BJ (cell line): Measurements from ENCODE around the gene SLC6A6. TPM values are rescaled to one million over a fixed set of nuclear protein-coding genes. Genes with fewer than 3 reads are reported as not detected.

Experiments used
- CTCF ChIA-PET: fragments of 350-600 bp; formaldehyde crosslinking; extraction: SDS; loops from one replicate; lab custom pipeline; 2021; ENCODE audit warnings: antibody characterized with exemption, inconsistent platforms; lab: Yijun Ruan, JAX
- POLR2A ChIA-PET: fragments of 300-600 bp; sonication (Branson Sonifier 250); formaldehyde crosslinking; extraction: SDS; loops from one replicate; lab custom pipeline; 2021; ENCODE audit warnings: antibody characterized with exemption; lab: Charles Lee
- DNase-seq: peaks from one replicate; pipeline ENCODE4 v3.0.0-alpha.2; 2011; ENCODE audit warnings: low read depth
- H3K27me3 ChIP-seq: 2 replicates; pipeline ENCODE4 v1.6.0; 2011; ENCODE audit warnings: low read length; ENCODE audit not compliant: control insufficient read depth, insufficient read depth
- H3K36me3 ChIP-seq: 2 replicates; pipeline ENCODE4 v1.5.1; 2011; ENCODE audit warnings: low read length; ENCODE audit not compliant: control insufficient read depth, insufficient read depth
- H3K4me3 ChIP-seq: 2 replicates; pipeline ENCODE4 v1.5.1; 2011; ENCODE audit warnings: low read depth, mild to moderate bottlenecking, control low read depth, low read length
- CTCF ChIP-seq: IDR thresholded peaks from 2 replicates; pipeline ENCODE4 v1.5.1; 2011; ENCODE audit warnings: low read depth, mild to moderate bottlenecking, control low read depth, inconsistent platforms, low read length, moderate library complexity; ENCODE audit not compliant: insufficient read depth
- polyA plus RNA-seq: library from polyadenylated mRNA; depleted of rRNA; stranded (reverse); fragments of >200 nt; gene quantifications from 2 replicates; pipeline ENCODE4 v1.2.3, GENCODE V29; 2011

The SLC6A6 gene
- polyA plus RNA-seq, 1 experiment: 114 TPM

GRCh38 chr3:14478956-14479550 lies 76.6 kb downstream of the SLC6A6 start:
- ChIA-PET CTCF (interaction anchor here (1.6 to 2.3 kb wide), 2 partner anchors 11 to 275 kb away, joined by 5 to 9 read pairs; no protein-coding TSS in a partner anchor), POLR2A (no interaction called here)

GRCh38 chr3:14479591-14479990 lies 77.2 kb downstream of the SLC6A6 start:
- Histone ChIP-seq H3K4me3 (no peak overlapping the region), H3K27me3 (no peaks in the 10 kb centered on the region), H3K36me3 (peaks cover 67% of the 10 kb centered on the region)
- CTCF ChIA-PET: interaction anchor here (2.3 kb wide), 1 partner anchor 12 kb away, joined by 9 read pairs; no protein-coding TSS in a partner anchor
- POLR2A ChIA-PET: no interaction called here
- no peak for DNase-seq
- TF ChIP-seq CTCF: no peak

More at GRCh38 chr3:14478956-14479550, 76.6 kb downstream of the SLC6A6 start:
- Histone ChIP-seq H3K36me3 (peaks cover 67% of the 10 kb centered on the region), H3K27me3 (no peaks in the 10 kb centered on the region), H3K4me3 (no peak overlapping the region)
- no peak for TF ChIP-seq CTCF
- DNase-seq: no peak

- CTCF ChIA-PET: interaction anchor here (2.3 kb wide), 1 partner anchor 12 kb away, joined by 9 read pairs; no protein-coding TSS in a partner anchor
- no peak overlapping the region for H3K4me3 ChIP-seq
- no peak for DNase-seq
- POLR2A ChIA-PET: no interaction called here
- H3K27me3 ChIP-seq: no peaks in the 10 kb centered on the region
- TF ChIP-seq CTCF: no peak
- peaks cover 67% of the 10 kb centered on the region for H3K36me3 ChIP-seq
Observed at GRCh38 chr3:14480207-14481017, 78.0 kb downstream of the SLC6A6 start.

GRCh38 chr3:14481018-14481645 lies 78.7 kb downstream of the SLC6A6 start:
- TF ChIP-seq CTCF: no peak
- H3K27me3 ChIP-seq: no peaks in the 10 kb centered on the region
- POLR2A ChIA-PET: no interaction called here
- H3K4me3 ChIP-seq: no peak overlapping the region
- CTCF ChIA-PET: interaction anchor here (2.3 kb wide), 1 partner anchor 13 kb away, joined by 9 read pairs; no protein-coding TSS in a partner anchor
- DNase-seq: no peak
- H3K36me3 ChIP-seq: peaks cover 68% of the 10 kb centered on the region

- H3K4me3 ChIP-seq: no peak overlapping the region
- CTCF ChIA-PET: interaction anchor here (0.8 kb wide), 1 partner anchor 23 kb away, joined by 3 read pairs; no protein-coding TSS in a partner anchor
- H3K27me3 ChIP-seq: no peaks in the 10 kb centered on the region
- H3K36me3 ChIP-seq: peaks cover 67% of the 10 kb centered on the region
- no peak for DNase-seq
- POLR2A ChIA-PET: no interaction called here
- TF ChIP-seq CTCF: no peak
Observed at GRCh38 chr3:14481646-14482036, 79.2 kb downstream of the SLC6A6 start.
